Adrenal gland (tissue), 5 donors: ENCODE measurements around the gene GRIFIN.

Experiments used
- CTCF ChIP-seq, 6 experiments: fragments of 450-650 bp in 4 of 6; fragments of 200-600 bp in 2 of 6; sonication (generic) in 1 of 6; IDR thresholded peaks; 1 replicate in 5 of 6; 2 replicates in 1 of 6; pipeline versions ENCODE4 v1.5.1 to v1.8.0; 2016 to 2021; ENCODE audit warnings: antibody characterized with exemption in 6 of 6, mild to moderate bottlenecking in 2 of 6, moderate library complexity in 1 of 6
- POLR2A ChIP-seq, 2 donors: fragments of 450-650 bp; IDR thresholded peaks; one replicate each; pipeline ENCODE4 v1.6.1; 2017; ENCODE audit warnings: antibody characterized with exemption in 2 of 2, mild to moderate bottlenecking in 2 of 2, moderate library complexity in 1 of 2
- donor health status: DM: no; HTN: no; CAD: no.

- TF ChIP-seq CTCF (IDR thresholded peaks at IDR 0.05): peak; percentile 62 to 92 (median 76)
- no peak for TF ChIP-seq POLR2A (IDR thresholded peaks at IDR 0.05)
Observed at GRCh38 chr7:2477447-2478398, 1.5 kb upstream of the GRIFIN start.
